Inflammatory macrophage (primary cell): ENCODE results near the gene IGSF9B.

Experiments
- DNase-seq, 2 donors: peaks; one replicate each; pipeline ENCODE4 v3.0.0-alpha.2; 2020 to 2022

The IGSF9B gene

GRCh38 chr11:133953547-133953946 is 3.2 kb downstream of the IGSF9B start:
- DNase-seq, result no peak

GRCh38 chr11:133952199-133953190 is 4.3 kb downstream of the IGSF9B start:
- DNase-seq, result no peak

GRCh38 chr11:133951327-133952198 is 5.2 kb downstream of the IGSF9B start:
- DNase-seq, result no peak

DNA sequence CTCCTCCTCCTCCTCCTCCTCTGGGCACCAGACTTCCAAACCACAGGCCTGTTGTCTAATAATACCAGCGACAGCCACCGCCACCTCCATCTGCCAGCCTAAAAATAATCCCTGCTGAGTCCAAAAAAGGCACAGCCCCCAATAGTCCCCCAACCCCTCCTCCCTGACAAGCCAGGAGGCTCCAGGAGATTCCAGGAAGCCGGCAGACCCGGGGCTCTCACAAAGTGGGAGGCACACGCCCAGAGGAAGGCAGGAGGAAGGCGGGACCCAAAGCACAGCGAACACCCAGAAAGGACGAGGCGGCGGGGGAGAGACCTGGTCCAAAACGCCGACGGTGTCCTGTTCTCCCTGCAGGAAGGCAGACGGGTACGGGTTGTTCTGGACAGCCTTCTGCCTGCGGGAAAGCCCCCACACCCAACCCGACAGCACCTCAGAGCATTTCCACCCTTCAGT is 5.9 kb downstream of the IGSF9B start:
- DNase-seq, result no peak

DNA sequence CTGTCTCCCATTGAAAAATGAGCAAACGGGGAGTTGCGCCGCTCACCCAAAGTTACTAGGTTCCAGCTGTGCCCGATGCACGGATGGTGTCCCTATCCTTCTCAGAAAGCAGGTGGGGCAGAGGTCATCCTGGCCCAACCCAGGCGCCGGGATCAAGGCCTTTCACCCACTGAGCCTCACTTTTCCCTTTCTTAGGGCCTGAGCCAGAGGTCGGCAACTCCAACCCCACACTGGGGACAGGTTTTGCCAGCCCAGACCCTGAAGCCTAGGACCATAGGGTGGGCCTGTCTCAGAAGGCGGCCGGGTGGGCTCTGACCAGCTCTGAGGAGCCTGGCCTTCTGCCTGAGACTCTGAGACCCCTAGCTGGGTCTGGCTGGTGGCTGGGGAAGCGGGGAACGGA is 6.3 kb downstream of the IGSF9B start:
- DNase-seq, result no peak

- no peak for DNase-seq
Measured at GRCh38 chr11:133949129-133949528, 7.6 kb downstream of the IGSF9B start.

DNA sequence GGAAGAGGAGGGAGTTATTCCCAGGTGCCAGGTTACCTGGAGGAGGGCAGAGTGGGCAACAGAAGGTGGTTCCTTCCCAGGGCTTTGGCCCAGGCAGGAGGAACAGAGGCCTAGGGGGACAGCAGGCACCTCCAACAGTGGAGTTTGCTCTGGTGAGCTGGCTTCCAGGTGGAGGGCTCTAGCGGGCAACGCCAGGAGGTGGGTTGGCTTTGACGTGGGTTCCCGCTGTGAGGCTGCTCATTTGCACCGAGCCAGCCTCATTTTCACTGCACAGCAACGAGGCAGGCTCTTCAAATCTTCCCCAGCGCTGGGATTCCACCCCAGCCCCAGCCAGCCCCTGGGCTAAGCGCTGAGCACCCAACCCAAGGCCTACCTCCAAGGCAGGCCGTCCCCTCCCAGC is 8.1 kb downstream of the IGSF9B start:
- DNase-seq, result no peak

GRCh38 chr11:133947321-133947756 is 9.4 kb downstream of the IGSF9B start:
- peak in 1 of 2 donors; percentile 3 for DNase-seq

GRCh38 chr11:133946541-133947318 is 10.0 kb downstream of the IGSF9B start:
- DNase-seq, result no peak

- DNase-seq, result no peak
Measured at GRCh38 chr11:133946051-133946450, 10.7 kb downstream of the IGSF9B start.

GRCh38 chr11:133945087-133945974 is 11.4 kb downstream of the IGSF9B start:
- DNase-seq, result no peak

GRCh38 chr11:133943950-133944698 is 12.6 kb downstream of the IGSF9B start:
- DNase-seq, result no peak

- no peak for DNase-seq
Measured at GRCh38 chr11:133942577-133942976, 14.2 kb downstream of the IGSF9B start.

GRCh38 chr11:133941546-133941945 is 15.2 kb downstream of the IGSF9B start:
- DNase-seq, result no peak

DNA sequence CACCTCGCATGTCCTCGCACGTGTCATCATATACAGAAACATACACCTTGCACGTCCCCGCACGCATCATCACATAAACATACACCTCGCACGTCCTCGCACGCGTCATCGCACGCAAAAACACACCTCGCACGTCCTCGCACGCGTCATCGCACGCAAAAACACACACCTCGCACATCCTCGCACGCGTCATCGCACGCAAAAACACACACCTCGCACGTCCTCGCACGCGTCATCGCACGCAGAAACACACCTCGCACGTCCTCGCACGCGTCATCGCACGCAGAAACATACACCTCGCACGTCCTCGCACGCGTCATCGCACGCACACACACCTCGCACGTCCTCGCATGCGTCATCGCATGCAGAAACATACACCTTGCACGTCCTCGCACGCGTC is 16.7 kb downstream of the IGSF9B start:
- no peak for DNase-seq

DNA sequence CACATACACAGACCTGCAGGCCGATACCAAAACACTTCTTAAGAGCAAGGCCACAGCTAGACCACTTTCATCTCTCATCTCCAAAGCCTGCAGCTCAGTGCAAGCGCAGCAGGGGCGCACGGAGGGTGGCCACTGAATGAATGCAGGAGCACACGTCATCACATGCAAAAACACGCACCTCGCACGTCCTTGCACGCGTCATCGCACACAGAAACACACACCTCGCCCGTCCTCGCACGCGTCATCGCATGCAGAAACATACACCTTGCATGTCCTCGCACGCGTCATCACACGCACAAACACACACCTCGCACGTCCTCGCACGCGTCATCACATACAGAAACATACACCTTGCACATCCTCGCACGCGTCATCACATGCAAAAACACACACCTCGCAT is 17.2 kb downstream of the IGSF9B start:
- no peak for DNase-seq

DNA sequence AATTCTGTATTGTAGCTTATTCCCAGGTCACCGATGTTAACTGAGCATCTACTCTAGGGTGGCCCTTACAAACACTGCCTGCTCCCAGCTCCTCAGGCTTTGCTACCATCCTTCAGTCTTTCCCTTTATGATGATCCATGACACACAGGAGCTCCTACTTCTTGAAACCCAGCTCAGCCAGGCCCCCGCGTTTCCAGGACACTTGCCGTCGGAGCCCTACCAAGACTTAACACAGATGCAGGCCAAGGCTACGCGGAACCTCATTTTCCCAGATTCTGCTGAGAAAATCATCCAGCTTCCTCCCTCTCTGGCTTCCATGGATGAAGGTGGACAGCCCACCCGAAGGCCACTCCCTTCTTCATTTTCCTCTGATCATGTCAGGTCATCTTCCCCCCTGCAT is 18.6 kb downstream of the IGSF9B start:
- no peak for DNase-seq

- no peak for DNase-seq
Measured at GRCh38 chr11:133937468-133937867, 19.3 kb downstream of the IGSF9B start.

GRCh38 chr11:133937015-133937414 is 19.8 kb downstream of the IGSF9B start:
- DNase-seq, result no peak

GRCh38 chr11:133936592-133936991 is 20.2 kb downstream of the IGSF9B start:
- DNase-seq, result no peak

- no peak for DNase-seq
Measured at GRCh38 chr11:133936136-133936535, 20.6 kb downstream of the IGSF9B start.
